Astrocyte (in vitro differentiated cells and primary cell): ENCODE data around the gene CISD3. TPM values are rescaled to one million over a fixed set of nuclear protein-coding genes. Genes with fewer than 3 reads are reported as not detected.

Experiments
- DNase-seq: peaks from one replicate; pipeline ENCODE4 v3.0.0-alpha.2; 2010; ENCODE audit warnings: low read depth
- FAIRE-seq: peaks from 2 replicates; lab custom pipeline; 2011; peaks lifted over from hg19 to GRCh38; lab: Jason Lieb, UNC
- H2AFZ ChIP-seq: 2 replicates; pipeline ENCODE4 v1.6.0; 2012; ENCODE audit warnings: low read depth, low read length, inconsistent platforms
- H3K27ac ChIP-seq: 2 replicates; pipeline ENCODE4 v1.5.1; 2011; ENCODE audit warnings: low read depth, low read length, inconsistent platforms
- H3K27me3 ChIP-seq: 2 replicates; pipeline ENCODE4 v1.6.0; 2011; ENCODE audit warnings: low read length, inconsistent platforms; ENCODE audit not compliant: insufficient read depth
- H3K36me3 ChIP-seq: 2 replicates; pipeline ENCODE4 v1.5.1; 2011; ENCODE audit warnings: low read length, inconsistent platforms; ENCODE audit not compliant: insufficient read depth
- H3K4me1 ChIP-seq: 2 replicates; pipeline ENCODE4 v1.5.1; 2011; ENCODE audit warnings: low read length, inconsistent platforms; ENCODE audit not compliant: insufficient read depth
- H3K4me2 ChIP-seq: 2 replicates; pipeline ENCODE4 v1.6.0; 2012; ENCODE audit warnings: low read length, inconsistent platforms
- H3K4me3 ChIP-seq: 2 replicates; pipeline ENCODE4 v1.5.1; 2011; ENCODE audit warnings: low read depth, mild to moderate bottlenecking, low read length, inconsistent platforms; ENCODE audit not compliant: insufficient read depth
- H3K79me2 ChIP-seq: 2 replicates; pipeline ENCODE4 v1.6.0; 2012; ENCODE audit warnings: mild to moderate bottlenecking, low read length, inconsistent platforms; ENCODE audit not compliant: insufficient read depth
- H3K9ac ChIP-seq: 2 replicates; pipeline ENCODE4 v1.6.0; 2012; ENCODE audit warnings: mild to moderate bottlenecking, low read length, inconsistent platforms
- H3K9me3 ChIP-seq: 2 replicates; pipeline ENCODE4 v1.5.1; 2012; ENCODE audit warnings: low read depth, mild to moderate bottlenecking, low read length, inconsistent platforms; ENCODE audit not compliant: insufficient read depth
- H4K20me1 ChIP-seq: 2 replicates; pipeline ENCODE4 v1.6.0; 2012; ENCODE audit warnings: low read length, inconsistent platforms; ENCODE audit not compliant: insufficient read depth
- H3K27ac Mint-ChIP-seq: one replicate; pipeline ENCODE4 v1.8.0; 2021; ENCODE audit warnings: mild to moderate bottlenecking, mixed read lengths; ENCODE audit not compliant: unreplicated experiment
- H3K27me3 Mint-ChIP-seq: one replicate; pipeline ENCODE4 v1.8.0; 2021; ENCODE audit warnings: low read depth, mixed read lengths; ENCODE audit not compliant: unreplicated experiment
- H3K36me3 Mint-ChIP-seq: one replicate; pipeline ENCODE4 v1.8.0; 2021; ENCODE audit warnings: low read depth, mixed read lengths; ENCODE audit not compliant: unreplicated experiment
- H3K4me1 Mint-ChIP-seq: one replicate; pipeline ENCODE4 v1.8.0; 2021; ENCODE audit warnings: low read depth, mixed read lengths; ENCODE audit not compliant: unreplicated experiment
- H3K4me3 Mint-ChIP-seq: one replicate; pipeline ENCODE4 v1.8.0; 2021; ENCODE audit warnings: mild to moderate bottlenecking, moderate library complexity, mixed read lengths; ENCODE audit not compliant: unreplicated experiment
- H3K9me3 Mint-ChIP-seq: one replicate; pipeline ENCODE4 v1.8.0; 2021; ENCODE audit warnings: mild to moderate bottlenecking, mixed read lengths; ENCODE audit not compliant: unreplicated experiment
- CTCF ChIP-seq: IDR thresholded peaks from 2 replicates; pipeline ENCODE4 v1.5.1; 2011; ENCODE audit warnings: low read depth, mild to moderate bottlenecking, inconsistent platforms, low read length, moderate library complexity; ENCODE audit not compliant: insufficient read depth
- EZH2 ChIP-seq: IDR thresholded peaks from 2 replicates; pipeline ENCODE4 v1.6.1; 2012; ENCODE audit warnings: mild to moderate bottlenecking, low read length, inconsistent platforms; ENCODE audit not compliant: insufficient read depth
- total RNA-seq: library from RNA; stranded (reverse); gene quantifications from 2 replicates; pipeline ENCODE4 v1.2.1, GENCODE V29; 2021

The CISD3 gene
- total RNA-seq, 1 donor from 2014 or later = 12.0 TPM

- Mint-ChIP-seq H3K27me3 (peaks cover 6% of the 10 kb centered on the region), H3K27ac (no peak overlapping the region), H3K9me3 (no peaks in the 10 kb centered on the region), H3K4me3 (no peak overlapping the region), H3K36me3 (peaks cover 17% of the 10 kb centered on the region), H3K4me1 (no peaks in the 10 kb centered on the region)
- H3K9ac ChIP-seq = no peak overlapping the region
- no peaks in the 10 kb centered on the region for H3K79me2 ChIP-seq
- FAIRE-seq (no peak), DNase-seq (no peak)
- no peak overlapping the region for H2AFZ ChIP-seq
- no peaks in the 10 kb centered on the region for H3K4me1 ChIP-seq
- no peak for TF ChIP-seq CTCF
- TF ChIP-seq EZH2 = no peak
- H3K9me3 ChIP-seq = no peaks in the 10 kb centered on the region
- no peaks in the 10 kb centered on the region for H3K27me3 ChIP-seq
- no peaks in the 10 kb centered on the region for H4K20me1 ChIP-seq
- peaks cover 5% of the 10 kb centered on the region for H3K36me3 ChIP-seq
- no peak overlapping the region for H3K4me2 ChIP-seq
- no peak overlapping the region for H3K4me3 ChIP-seq
- no peak overlapping the region for H3K27ac ChIP-seq
These were observed 13.7 kb upstream of the CISD3 start for GRCh38 chr17:38716368-38717005.

- Mint-ChIP-seq H3K4me3 (no peak overlapping the region), H3K27me3 (peaks cover 6% of the 10 kb centered on the region), H3K4me1 (no peaks in the 10 kb centered on the region), H3K9me3 (no peaks in the 10 kb centered on the region), H3K36me3 (peaks cover 14% of the 10 kb centered on the region), H3K27ac (no peak overlapping the region)
- DNase-seq (no peak), FAIRE-seq (no peak)
- no peaks in the 10 kb centered on the region for H3K27me3 ChIP-seq
- TF ChIP-seq CTCF = no peak
- TF ChIP-seq EZH2 = no peak
- H2AFZ ChIP-seq = no peak overlapping the region
- H3K4me2 ChIP-seq = no peak overlapping the region
- no peaks in the 10 kb centered on the region for H3K4me1 ChIP-seq
- H3K4me3 ChIP-seq = no peak overlapping the region
- H3K9me3 ChIP-seq = no peaks in the 10 kb centered on the region
- peaks cover 5% of the 10 kb centered on the region for H3K36me3 ChIP-seq
- no peaks in the 10 kb centered on the region for H3K79me2 ChIP-seq
- H3K27ac ChIP-seq = no peak overlapping the region
- no peak overlapping the region for H3K9ac ChIP-seq
- no peaks in the 10 kb centered on the region for H4K20me1 ChIP-seq
These were observed 12.9 kb upstream of the CISD3 start for GRCh38 chr17:38717139-38717745.

DNA sequence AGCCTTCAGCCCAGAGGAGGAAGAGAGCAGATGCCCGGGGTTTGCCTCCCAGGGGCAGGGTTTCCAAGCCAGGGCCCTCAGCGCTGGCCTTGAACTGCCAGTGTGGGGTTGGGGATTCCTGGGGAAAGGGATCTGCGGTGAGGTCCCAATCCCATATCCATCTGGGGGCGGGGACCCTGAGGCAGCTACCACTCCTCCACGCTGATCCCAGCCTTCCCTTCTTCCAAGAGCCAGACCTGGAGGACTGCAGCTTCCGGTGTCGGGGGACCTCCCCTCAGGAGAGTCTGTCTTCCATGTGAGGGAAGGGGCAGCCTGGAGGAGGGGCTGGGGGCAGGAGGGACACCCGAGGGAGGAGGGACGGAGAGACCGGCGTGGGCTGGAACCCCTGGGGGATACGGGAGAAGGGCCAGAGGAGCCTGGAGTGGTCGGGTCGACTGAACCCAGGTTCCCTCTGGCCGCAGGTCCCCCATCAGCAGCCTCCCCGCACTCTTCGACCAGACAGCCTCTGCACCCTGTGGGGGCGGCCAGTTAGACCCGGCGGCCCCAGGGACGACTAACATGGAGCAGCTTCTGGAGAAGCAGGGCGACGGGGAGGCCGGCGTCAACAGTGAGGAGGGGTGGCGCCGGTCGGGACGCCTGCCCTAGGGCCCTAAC, 10.7 kb upstream of the CISD3 start:
- H2AFZ ChIP-seq = no peak overlapping the region
- no peak overlapping the region for H3K27ac ChIP-seq
- FAIRE-seq = no peak
- TF ChIP-seq EZH2 = no peak
- no peak for TF ChIP-seq CTCF
- Mint-ChIP-seq H3K36me3 (peaks cover 12% of the 10 kb centered on the region), H3K9me3 (no peaks in the 10 kb centered on the region), H3K4me1 (no peaks in the 10 kb centered on the region), H3K27ac (no peak overlapping the region), H3K27me3 (peaks cover 6% of the 10 kb centered on the region), H3K4me3 (no peak overlapping the region)
- H3K4me3 ChIP-seq = no peak overlapping the region
- H3K9ac ChIP-seq = no peak overlapping the region
- no peaks in the 10 kb centered on the region for H3K79me2 ChIP-seq
- H4K20me1 ChIP-seq = no peaks in the 10 kb centered on the region
- no peaks in the 10 kb centered on the region for H3K4me1 ChIP-seq
- DNase-seq = no peak
- H3K4me2 ChIP-seq = no peak overlapping the region
- H3K9me3 ChIP-seq = no peaks in the 10 kb centered on the region
- peaks cover 2% of the 10 kb centered on the region for H3K36me3 ChIP-seq
- no peaks in the 10 kb centered on the region for H3K27me3 ChIP-seq
